GM12878 (cell line): ENCODE data around the gene PLXDC1. TPM values are rescaled to one million over a fixed set of nuclear protein-coding genes. Genes with fewer than 3 reads are reported as not detected.

Experiments
- ATAC-seq: fragments of 200-7000 bp; cut with Tn5 transposase; 3 replicates; pipeline ENCODE4 v1.9.1; 2020; ENCODE audit warnings: mild to moderate bottlenecking, moderate library complexity
- BruUV-seq: library from RNA; stranded (reverse); fragments of 400-500 nt; replicated peaks from 2 replicates; lab custom pipeline; 2021; lab: Mats Ljungman, UMichigan
- CTCF ChIA-PET: fragments of 300-600 bp; sonication (Branson Sonifier 250); formaldehyde crosslinking; extraction: SDS; loops from one replicate; lab custom pipeline; 2021; ENCODE audit warnings: inconsistent platforms; lab: Yijun Ruan, JAX
- POLR2A ChIA-PET: fragments of 350-600 bp; formaldehyde crosslinking; extraction: SDS; loops from one replicate; lab custom pipeline; 2021; ENCODE audit warnings: inconsistent platforms; lab: Charles Lee
- RAD21 ChIA-PET: fragments of 300-600 bp; sonication (Branson Sonifier 250); formaldehyde crosslinking; loops from one replicate; lab custom pipeline; 2023; ENCODE audit warnings: antibody characterized with exemption; ENCODE audit not compliant: unreplicated experiment; lab: Charles Lee
- SMC1A ChIA-PET: fragments of 300-600 bp; sonication (Branson Sonifier 250); formaldehyde crosslinking; loops from one replicate; lab custom pipeline; 2023; ENCODE audit not compliant: unreplicated experiment, uncharacterized antibody; lab: Charles Lee
- DNase-seq: peaks from one replicate; pipeline ENCODE4 v3.0.0-alpha.2; 2011; ENCODE audit warnings: low read depth, low spot score
- FAIRE-seq: peaks from 3 replicates; lab custom pipeline; 2011; peaks lifted over from hg19 to GRCh38; lab: Jason Lieb, UNC
- H2AFZ ChIP-seq: 2 replicates; pipeline ENCODE4 v1.6.0; 2011; ENCODE audit warnings: low read depth, low read length, control low read depth; ENCODE audit not compliant: control insufficient read depth
- H3K27ac ChIP-seq: 2 replicates; pipeline ENCODE4 v1.5.1; 2011; ENCODE audit warnings: control low read depth; ENCODE audit not compliant: control insufficient read depth, insufficient read depth
- H3K27me3 ChIP-seq, 2 experiments: replicated peaks in 1 of 2; 2 replicates each; pipeline versions ENCODE4 v1.6.0 to v1.6.1; 2011; ENCODE audit warnings: low read length in 1 of 2; ENCODE audit not compliant: control insufficient read depth in 2 of 2, insufficient read depth in 2 of 2
- H3K36me3 ChIP-seq, 2 experiments: 2 replicates each; pipeline ENCODE4 v1.5.1; 2011; ENCODE audit warnings: low read length in 1 of 2; ENCODE audit not compliant: control insufficient read depth in 2 of 2, insufficient read depth in 2 of 2
- H3K4me1 ChIP-seq: 2 replicates; pipeline ENCODE4 v1.6.1; 2011; ENCODE audit warnings: mild to moderate bottlenecking, low read length, moderate library complexity, mixed read lengths; ENCODE audit not compliant: control insufficient read depth, insufficient read depth
- H3K4me2 ChIP-seq: 2 replicates; pipeline ENCODE4 v1.6.0; 2011; ENCODE audit warnings: control low read depth; ENCODE audit not compliant: control insufficient read depth, insufficient read depth
- H3K4me3 ChIP-seq: fragments of 200-600 bp; sonication (generic); 2 replicates; pipeline ENCODE4 v1.5.1; 2016
- H3K79me2 ChIP-seq: 2 replicates; pipeline ENCODE4 v1.6.0; 2011; ENCODE audit warnings: low read length; ENCODE audit not compliant: control insufficient read depth, insufficient read depth
- H3K9ac ChIP-seq: 2 replicates; pipeline ENCODE4 v1.8.0; 2011; ENCODE audit warnings: low read length, control low read depth, mixed read lengths; ENCODE audit not compliant: control insufficient read depth, insufficient read depth
- H3K9me3 ChIP-seq: replicated peaks from 3 replicates; pipeline ENCODE4 v1.5.1; 2011; ENCODE audit warnings: mild to moderate bottlenecking, low read length; ENCODE audit not compliant: control insufficient read depth, insufficient read depth
- H4K20me1 ChIP-seq: 2 replicates; pipeline ENCODE4 v1.6.0; 2011; ENCODE audit not compliant: control insufficient read depth, insufficient read depth
- ASH2L ChIP-seq: fragments of 300-600, 200-600 bp; sonication (generic); IDR thresholded peaks from 2 replicates; pipeline ENCODE4 v1.6.1; 2017; ENCODE audit warnings: low read depth, mild to moderate bottlenecking, borderline replicate concordance
- ATF2 ChIP-seq: IDR thresholded peaks from 2 replicates; pipeline ENCODE4 v1.6.1; 2012; ENCODE audit warnings: low read length, inconsistent platforms
- ATF3 ChIP-seq: IDR thresholded peaks from 2 replicates; pipeline ENCODE4 v1.6.1; 2011; ENCODE audit warnings: low read depth, mild to moderate bottlenecking, low read length, moderate library complexity, borderline replicate concordance; ENCODE audit errors: extremely low read depth
- BMI1 ChIP-seq: fragments of 450-650 bp; IDR thresholded peaks from 2 replicates; pipeline ENCODE4 v1.6.1; 2016; ENCODE audit warnings: mild to moderate bottlenecking, moderate library complexity, borderline replicate concordance
- CHD1 ChIP-seq: IDR thresholded peaks from 2 replicates; pipeline ENCODE4 v1.6.1; 2012; ENCODE audit warnings: low read depth, low read length, improper control_type of control experiment
- CHD2 ChIP-seq: IDR thresholded peaks from 2 replicates; pipeline ENCODE4 v1.6.1; 2011; ENCODE audit warnings: low read depth, low read length, improper control_type of control experiment, borderline replicate concordance
- CHD4 ChIP-seq: fragments of 200-600 bp; sonication (generic); IDR thresholded peaks from 2 replicates; pipeline ENCODE4 v1.6.1; 2016; ENCODE audit warnings: mild to moderate bottlenecking
- CREB1 ChIP-seq: IDR thresholded peaks from 2 replicates; pipeline ENCODE4 v1.6.1; 2012; ENCODE audit warnings: low read depth, mild to moderate bottlenecking, inconsistent platforms
- ETV6 ChIP-seq, 2 experiments: fragments of 450-650 bp in 1 of 2; IDR thresholded peaks in 1 of 2; conservative IDR thresholded peaks in 1 of 2; 2 replicates each; pipeline ENCODE4 v1.6.1; 2014; ENCODE audit warnings: antibody characterized with exemption in 1 of 2, borderline replicate concordance in 1 of 2, low read depth in 1 of 2, mild to moderate bottlenecking in 1 of 2, moderate library complexity in 1 of 2
- MEF2A ChIP-seq: IDR thresholded peaks from 2 replicates; pipeline ENCODE4 v1.6.1; 2011; ENCODE audit warnings: low read depth, mild to moderate bottlenecking, low read length, moderate library complexity; ENCODE audit not compliant: insufficient read depth
- NBN ChIP-seq: fragments of 450-650 bp; IDR thresholded peaks from 2 replicates; pipeline ENCODE4 v1.6.1; 2016
- NFIC ChIP-seq: IDR thresholded peaks from 2 replicates; pipeline ENCODE4 v1.6.1; 2012; ENCODE audit warnings: low read depth, mild to moderate bottlenecking, inconsistent platforms, low read length, moderate library complexity
- POLR2A ChIP-seq: IDR thresholded peaks from 2 replicates; pipeline ENCODE4 v1.6.1; 2011; ENCODE audit warnings: low read depth, mild to moderate bottlenecking, low read length
- POU2F2 ChIP-seq: IDR thresholded peaks from 3 replicates; pipeline ENCODE4 v1.6.1; 2011; ENCODE audit warnings: low read depth, mild to moderate bottlenecking, low read length, borderline replicate concordance
- SUPT20H ChIP-seq: IDR thresholded peaks from 2 replicates; pipeline ENCODE4 v1.6.1; 2011; ENCODE audit warnings: low read depth, mild to moderate bottlenecking, low read length, moderate library complexity, borderline replicate concordance; ENCODE audit not compliant: control insufficient read depth
- USF1 ChIP-seq: IDR thresholded peaks from 2 replicates; pipeline ENCODE4 v1.6.1; 2011; ENCODE audit warnings: borderline replicate concordance, low read depth, mild to moderate bottlenecking, moderate library complexity, mixed read lengths, low read length; ENCODE audit not compliant: insufficient read depth; ENCODE audit errors: extremely low read length
- WGBS: methylation state at CpG from one replicate; pipeline ENCODE4 v1.1.6; 2016; ENCODE audit warnings: low lambda C conversion rate; ENCODE audit not compliant: insufficient replicate concordance, insufficient coverage; ENCODE audit errors: missing lambda C conversion rate; 5-methylcytosine and 5-hydroxymethylcytosine counted together
- in situ Hi-C: fragments of 300-500 bp; cut with MboI; formaldehyde crosslinking; loops from 9 replicates; pipeline ENCODE4 v1.14.3; 2018; ENCODE audit warnings: mixed read lengths
- intact Hi-C: fragments of 100-400 bp; cut with micrococcal nuclease; formaldehyde crosslinking; loops from one replicate; pipeline ENCODE4 v1.14.2; 2022; ENCODE audit not compliant: unreplicated experiment
- polyA plus RNA-seq, 11 experiments: library from polyadenylated mRNA; depleted of rRNA in 4 of 11; unstranded in 6 of 11; stranded (reverse) in 5 of 11; fragments of >200 nt; fragmentation: Nextera tagmentation in 4 of 11; fragmentation: Illumina TruSeq in 1 of 11; extraction: Ambion mirVana in 4 of 11; extraction: Trizol in 1 of 11; gene quantifications; 1 replicate in 1 of 11; 2 replicates in 10 of 11; pipeline versions ENCODE4 v1.2.1 to v1.2.3, GENCODE V29; 2011 to 2016; ENCODE audit warnings: inconsistent platforms in 2 of 11, missing spikeins in 2 of 11, low read depth in 1 of 11
- total RNA-seq, 4 experiments: library from RNA; depleted of rRNA in 3 of 4; stranded (reverse); fragments of >200 nt in 3 of 4; fragmentation: Illumina TruSeq in 1 of 4; extraction: Trizol in 1 of 4; gene quantifications; 2 replicates each; pipeline versions ENCODE4 v1.2.1 to v1.2.3, GENCODE V29; 2013 to 2021

Gene PLXDC1
- total and polyA plus RNA-seq, 10 of the 15 experiments (the other 5 are each of a cell fraction or from before 2014, with no cell fraction given), result 0.03 to 0.30 (median 0.22) TPM; not detected in 7

GRCh38 chr17:39045948-39046679, 105.3 kb downstream of the PLXDC1 start:
- SMC1A ChIA-PET, result no interaction called here
- no peak overlapping the region for H3K4me2 ChIP-seq
- no peak for TF ChIP-seq POLR2A
- TF ChIP-seq CREB1, result no peak
- TF ChIP-seq USF1, result no peak
- no peak for TF ChIP-seq NBN
- TF ChIP-seq ATF2, result no peak
- no peak for TF ChIP-seq ATF3
- no peak for TF ChIP-seq CHD2
- TF ChIP-seq BMI1, result no peak
- TF ChIP-seq POU2F2, result no peak
- TF ChIP-seq SUPT20H, result no peak
- no peak for TF ChIP-seq CHD1
- TF ChIP-seq ETV6 (conservative IDR thresholded peaks at IDR 0.05 in 1 of 2, IDR thresholded peaks at IDR 0.05 in 1 of 2; ENCODE audit: borderline replicate concordance in 1 of 2, low read depth in 1 of 2), result no peak
- no peak for TF ChIP-seq NFIC
- TF ChIP-seq CHD4, result no peak
- TF ChIP-seq ASH2L, result no peak
- no peak for TF ChIP-seq MEF2A
- no peak overlapping the region for H3K9ac ChIP-seq
- no peak overlapping the region for H3K4me3 ChIP-seq
- CTCF ChIA-PET, result interaction anchor here (1.0 to 1.2 kb wide), 2 partner anchors 63 to 175 kb away, joined by 3 to 4 read pairs; no protein-coding TSS in a partner anchor
- BruUV-seq, result no TSS peak
- in situ Hi-C loops (no loop called here), intact Hi-C loops (no loop called here)
- RAD21 ChIA-PET, result no interaction called here
- no peaks in the 10 kb centered on the region for H4K20me1 ChIP-seq
- H3K36me3 ChIP-seq, result no peaks in the 10 kb centered on the region
- H3K79me2 ChIP-seq, result no peaks in the 10 kb centered on the region
- WGBS, result 67% methylated on average over 16 of the region's 16 CpGs
- H3K27ac ChIP-seq, result peak overlapping the region; percentile 42; the same call in 1 of the 2 replicates
- H3K4me1 ChIP-seq, result no peaks in the 10 kb centered on the region
- POLR2A ChIA-PET, result no interaction called here
- DNase-seq, result no peak
- peaks cover 20% of the 10 kb centered on the region; the same call in 2 of the 3 replicates for H3K9me3 ChIP-seq
- no peak for ATAC-seq
- H3K27me3 ChIP-seq, result no peaks in the 10 kb centered on the region; a peak in 2 of 4 replicates
- FAIRE-seq, result no peak
- no peak overlapping the region for H2AFZ ChIP-seq
